GM15510 (cell line): ENCODE results near the gene NR0B2.

Experiments used
- POLR2A ChIP-seq: IDR thresholded peaks from 3 replicates; pipeline ENCODE4 v1.6.1; 2011; ENCODE audit warnings: borderline replicate concordance; ENCODE audit not compliant: insufficient read length; ENCODE audit errors: extremely low read depth

Gene NR0B2

DNA sequence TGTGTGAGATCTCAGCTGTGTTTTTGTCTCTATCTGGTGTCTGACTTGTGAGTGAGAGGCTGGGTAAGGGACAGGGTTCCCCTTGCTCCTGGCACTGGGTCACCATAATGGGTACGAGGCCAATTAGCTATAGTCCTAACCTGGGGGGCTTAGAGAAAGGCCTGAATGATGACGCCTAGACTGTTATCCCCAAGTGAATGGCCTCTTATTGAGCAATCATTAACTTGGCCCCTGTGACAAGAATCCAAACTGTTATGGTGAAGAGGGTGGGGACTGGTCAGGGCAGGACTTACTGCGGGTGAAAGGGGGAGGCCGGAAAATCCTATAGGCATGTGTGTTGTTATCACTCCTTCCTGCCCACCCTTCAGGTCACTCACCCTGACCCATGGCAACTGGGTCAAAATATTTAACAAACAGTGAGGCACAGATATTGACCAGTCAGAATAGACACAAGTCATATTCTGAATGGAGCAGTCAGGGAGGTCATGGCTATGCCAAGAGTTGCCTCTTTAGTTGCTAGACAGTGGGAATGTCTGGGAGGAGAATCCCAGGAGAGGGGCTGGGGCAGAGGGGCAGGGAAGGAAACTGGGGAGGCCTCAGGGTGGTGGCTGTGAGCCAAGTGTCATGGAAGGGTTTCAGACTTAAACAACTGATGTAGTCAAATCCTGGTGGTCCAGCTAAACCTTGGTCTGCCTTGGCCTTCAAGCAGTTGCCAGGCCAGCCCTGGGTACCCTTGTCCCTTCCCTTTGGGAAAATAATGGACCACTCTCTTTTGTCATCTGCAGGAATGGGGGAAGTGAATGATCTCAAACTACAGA is 3.2 kb downstream of the NR0B2 start:
- TF ChIP-seq POLR2A = no peak

DNA sequence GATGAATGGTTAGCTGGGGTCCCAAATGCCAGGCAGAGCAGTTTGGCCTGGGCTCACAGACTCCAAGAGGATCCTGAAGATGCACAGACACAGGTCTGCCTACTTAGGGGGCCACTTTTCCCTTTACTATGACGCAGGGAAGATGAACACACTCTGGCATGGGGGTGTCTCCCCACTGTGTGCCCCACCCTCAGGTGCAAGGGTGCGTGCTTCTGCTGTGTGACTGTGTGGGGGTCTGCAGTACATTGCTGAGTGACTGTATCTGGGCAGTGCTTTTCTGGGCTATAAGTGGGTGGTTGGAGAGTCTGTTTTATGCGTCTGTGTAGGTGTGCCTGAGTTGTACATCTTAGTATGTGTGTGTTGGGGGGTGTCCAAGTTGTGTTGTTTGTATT is 3.8 kb downstream of the NR0B2 start:
- no peak for TF ChIP-seq POLR2A

DNA sequence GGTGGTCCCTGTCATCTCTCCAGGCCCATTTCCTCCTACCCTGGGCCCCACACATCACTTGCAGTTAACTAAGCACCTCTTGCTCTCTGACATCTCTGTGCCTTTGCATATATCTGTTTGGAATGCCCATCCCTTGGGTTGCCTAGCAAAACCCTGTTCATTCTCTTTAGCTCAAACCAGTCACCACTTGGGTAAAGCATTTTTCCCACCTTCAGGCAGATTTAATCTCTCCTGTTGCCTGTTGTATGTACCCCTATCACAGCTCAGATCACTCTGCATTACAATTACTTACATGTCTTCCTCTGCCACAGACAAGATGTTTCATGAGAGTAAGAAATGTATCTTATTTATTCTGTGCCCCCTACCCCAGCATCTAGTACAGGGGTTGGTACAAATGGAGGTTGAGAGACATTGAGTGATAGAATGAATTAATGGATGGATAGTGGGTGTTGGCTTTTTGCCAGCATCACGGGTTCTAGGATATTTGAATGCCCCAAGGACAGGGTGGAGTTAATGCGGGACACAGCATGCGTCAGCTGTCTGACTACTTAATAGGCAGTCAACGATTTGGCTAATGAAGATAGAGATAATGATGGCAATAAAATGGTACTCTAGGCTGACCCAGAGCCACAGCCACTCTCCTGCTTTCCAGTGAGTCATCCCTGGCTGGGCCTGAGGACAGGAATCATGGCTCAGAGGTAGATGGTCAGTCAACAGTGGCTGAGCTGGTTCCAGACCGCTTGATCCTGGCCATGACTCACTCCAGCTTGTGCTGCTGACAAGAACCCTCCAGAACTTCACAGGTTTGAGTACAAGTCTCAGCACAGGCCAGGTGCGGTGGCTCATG is 6.5 kb downstream of the NR0B2 start:
- TF ChIP-seq POLR2A = no peak

GRCh38 chr1:26900815-26901511 is 12.8 kb downstream of the NR0B2 start:
- no peak for TF ChIP-seq POLR2A

DNA sequence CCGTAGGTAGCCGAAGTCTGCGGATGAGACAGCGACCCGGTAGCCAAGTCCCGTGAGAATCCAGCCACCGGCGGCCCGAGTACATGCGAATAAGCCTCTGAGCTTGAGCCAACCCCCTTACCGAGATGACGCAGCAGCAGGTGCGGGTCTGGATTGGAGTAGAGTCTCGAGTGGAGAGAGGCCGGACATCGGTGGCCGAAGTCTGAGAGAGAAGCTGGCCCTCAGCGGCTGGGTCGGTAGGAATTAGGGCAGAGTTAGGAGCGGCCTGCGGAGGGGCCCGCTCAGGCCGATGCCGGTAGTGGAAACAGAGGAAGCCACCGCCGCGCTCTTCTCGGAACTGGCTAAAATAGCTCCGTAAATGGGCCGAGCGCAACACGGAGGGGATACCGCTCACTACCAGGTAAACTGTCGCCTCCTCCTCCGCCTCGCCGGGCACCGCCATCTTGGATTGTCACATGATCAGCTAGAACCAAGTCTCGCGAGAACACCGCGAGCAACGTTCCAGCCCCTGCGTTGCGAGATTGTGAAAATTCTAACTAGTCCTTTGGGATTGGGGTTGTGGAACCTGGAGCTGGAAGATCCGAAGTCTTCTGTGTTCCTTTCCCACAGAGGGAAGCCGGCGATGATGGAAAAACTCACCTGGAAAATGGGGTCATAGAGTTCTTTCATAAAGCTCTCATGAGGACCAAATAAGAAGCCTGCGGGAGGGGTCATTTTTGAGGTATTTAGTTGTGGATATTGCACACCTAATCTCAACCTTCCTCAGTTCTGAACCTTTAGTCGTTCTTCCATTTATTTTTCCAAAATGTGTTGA is 13.6 kb downstream of the NR0B2 start, which contains the start of gene GPATCH3:
Gene GPATCH3, minus strand, starts transcription at position 467 of the 814 bp plus-strand sequence. Its CDS starts 25 bp downstream, at position 442.
- peak; percentile 90 for TF ChIP-seq POLR2A

GRCh38 chr1:26897351-26897750 is 16.4 kb downstream of the NR0B2 start:
- no peak for TF ChIP-seq POLR2A

GRCh38 chr1:26894263-26894662 is 19.5 kb downstream of the NR0B2 start:
- no peak for TF ChIP-seq POLR2A

- TF ChIP-seq POLR2A = no peak
Observed at GRCh38 chr1:26890467-26890796, 23.3 kb downstream of the NR0B2 start.

DNA sequence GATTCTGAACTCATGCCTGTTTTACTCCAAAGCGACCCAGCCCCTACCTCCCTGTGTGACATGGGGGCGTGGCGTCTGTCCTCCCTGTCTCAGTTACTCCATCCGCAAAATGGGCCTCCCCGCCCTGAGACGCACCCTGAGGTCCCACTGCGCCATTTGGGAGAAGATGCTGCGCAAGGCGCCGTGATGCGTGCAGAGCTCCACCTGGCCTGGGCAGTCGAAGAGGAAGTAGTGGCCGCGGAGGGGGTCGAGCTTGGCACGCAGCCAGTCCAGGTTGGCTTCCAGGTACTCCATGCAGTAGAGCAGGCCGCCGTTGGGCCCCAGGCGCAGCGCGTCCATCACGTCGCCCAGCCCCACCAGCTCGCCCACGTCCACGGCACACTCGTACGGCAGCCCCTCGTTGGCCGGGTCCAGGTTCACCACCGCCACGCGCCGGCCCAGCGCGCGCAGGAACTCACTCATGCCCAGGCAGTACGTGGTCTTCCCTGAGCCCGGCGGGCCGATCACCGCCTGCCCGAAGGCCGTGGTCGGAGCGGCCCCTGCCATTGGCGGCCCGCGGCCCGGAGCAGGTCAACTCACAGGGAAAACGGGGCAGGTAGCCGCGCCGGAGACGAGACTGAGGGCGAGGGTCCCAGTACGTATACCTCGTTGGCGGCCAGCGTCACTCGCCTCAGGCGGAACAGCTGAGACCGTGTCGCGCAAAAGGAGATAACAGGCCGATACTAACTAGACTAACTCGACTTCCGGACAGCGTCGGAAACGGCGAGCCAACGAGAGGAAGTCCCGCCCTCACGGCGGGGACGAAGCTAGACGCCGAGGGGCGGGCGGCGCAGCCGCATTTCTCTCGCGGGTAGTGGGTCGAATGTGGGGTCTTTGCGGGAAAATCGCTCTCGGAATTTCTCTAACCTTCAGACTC is 24.0 kb downstream of the NR0B2 start, which contains the start of gene GPN2:
Gene GPN2, minus strand, starts transcription at position 733 of the 916 bp plus-strand sequence. Its CDS starts 187 bp downstream, at position 546.
- TF ChIP-seq POLR2A = peak; percentile 75

GRCh38 chr1:26888231-26888630 is 25.5 kb downstream of the NR0B2 start:
- TF ChIP-seq POLR2A = no peak

DNA sequence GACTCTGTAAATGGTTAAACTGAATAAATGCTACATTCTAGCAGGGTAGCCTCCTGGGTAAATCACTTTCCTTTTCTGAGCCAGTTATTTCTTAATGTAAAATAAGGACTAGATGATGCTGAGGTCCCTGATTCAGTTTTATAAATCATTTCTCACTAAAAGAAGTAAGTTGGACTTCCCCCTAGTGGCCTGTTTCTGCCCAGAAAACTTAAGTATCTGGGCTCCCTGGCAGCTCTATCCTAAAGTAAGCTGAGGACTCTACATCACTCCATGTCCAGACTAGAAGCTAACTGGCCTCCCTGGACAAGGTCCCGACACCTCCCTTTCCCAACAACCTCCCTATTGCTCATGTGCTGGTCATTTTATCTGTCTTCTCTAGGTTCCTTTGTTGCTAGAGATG is 26.6 kb downstream of the NR0B2 start:
- no peak for TF ChIP-seq POLR2A

DNA sequence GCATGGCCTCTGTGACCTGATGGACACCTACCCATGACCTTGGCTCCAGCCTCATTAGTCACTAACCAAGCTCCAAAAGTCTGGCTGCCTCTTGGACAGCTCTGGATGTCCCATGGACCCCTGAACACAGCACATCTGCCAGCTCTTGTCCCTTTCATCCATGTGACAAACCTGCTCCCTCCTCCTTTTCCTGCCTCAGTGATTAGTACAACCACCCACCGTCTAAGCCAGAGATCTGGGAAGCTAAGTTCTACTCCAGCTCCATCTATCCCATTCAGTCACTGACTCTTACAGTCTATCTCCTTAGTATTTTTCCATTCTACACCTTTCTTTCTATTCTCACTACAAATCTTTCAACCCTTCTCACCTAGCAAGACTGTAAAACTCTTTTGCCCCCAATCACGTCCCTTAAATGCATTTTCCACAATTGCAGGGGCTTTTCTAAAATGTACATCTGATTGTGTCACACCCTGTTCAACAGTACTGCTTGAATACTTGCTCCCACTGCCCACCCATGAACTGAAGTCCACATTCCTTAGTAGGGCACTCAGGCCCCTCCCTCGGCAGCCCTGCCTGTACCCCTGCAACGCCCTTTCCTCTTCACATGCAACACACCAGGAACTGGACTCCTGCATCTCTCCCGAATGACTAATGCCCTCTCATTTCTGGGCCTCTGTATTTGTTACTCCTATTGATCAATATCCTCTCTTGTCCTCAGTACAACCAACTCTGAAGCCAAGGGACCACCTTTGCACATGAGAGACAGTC is 30.9 kb downstream of the NR0B2 start:
- TF ChIP-seq POLR2A = no peak

DNA sequence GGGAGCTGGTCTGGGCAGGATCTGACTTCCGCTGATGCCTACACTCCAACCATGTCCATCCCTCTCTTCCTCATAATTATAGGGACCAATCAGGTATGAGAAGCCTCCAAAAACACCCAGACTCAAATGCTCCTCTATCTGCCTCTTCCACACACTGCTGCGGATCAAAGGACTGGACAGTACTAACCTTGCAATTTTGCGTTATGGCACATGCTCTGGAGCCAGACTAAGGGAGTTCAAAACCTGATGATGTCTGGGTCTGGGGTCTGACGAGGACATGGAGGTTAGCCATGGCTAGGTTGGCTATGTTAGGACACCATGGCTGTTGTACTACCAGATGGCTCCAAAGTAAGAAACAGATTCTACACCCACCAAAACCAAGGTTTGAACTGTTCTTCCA is 34.0 kb downstream of the NR0B2 start:
- TF ChIP-seq POLR2A = no peak

GRCh38 chr1:26877326-26877725 is 36.4 kb downstream of the NR0B2 start:
- TF ChIP-seq POLR2A = no peak
